Osteocyte (in vitro differentiated cells): ENCODE data around the gene SDR39U1. TPM values are rescaled to one million over a fixed set of nuclear protein-coding genes. Genes with fewer than 3 reads are reported as not detected.

Source experiments
- DNase-seq: peaks from one replicate; pipeline ENCODE4 v3.0.0; 2021; ENCODE audit warnings: mixed read lengths; ENCODE audit not compliant: unreplicated experiment; ENCODE audit errors: extremely low spot score
- H3K27ac Mint-ChIP-seq: one replicate; pipeline ENCODE4 v1.8.0; 2021; ENCODE audit warnings: mild to moderate bottlenecking, mixed read lengths; ENCODE audit not compliant: unreplicated experiment
- H3K27me3 Mint-ChIP-seq: one replicate; pipeline ENCODE4 v1.8.0; 2021; ENCODE audit warnings: mixed read lengths; ENCODE audit not compliant: unreplicated experiment
- H3K36me3 Mint-ChIP-seq: one replicate; pipeline ENCODE4 v1.8.0; 2021; ENCODE audit warnings: mixed read lengths; ENCODE audit not compliant: unreplicated experiment
- H3K4me1 Mint-ChIP-seq: one replicate; pipeline ENCODE4 v1.8.0; 2021; ENCODE audit warnings: mixed read lengths; ENCODE audit not compliant: unreplicated experiment
- H3K4me3 Mint-ChIP-seq: one replicate; pipeline ENCODE4 v1.8.0; 2021; ENCODE audit warnings: mild to moderate bottlenecking, moderate library complexity, mixed read lengths; ENCODE audit not compliant: unreplicated experiment
- H3K9me3 Mint-ChIP-seq: one replicate; pipeline ENCODE4 v1.8.0; 2021; ENCODE audit warnings: mixed read lengths; ENCODE audit not compliant: unreplicated experiment
- CTCF ChIP-seq: fragments of 200-600 bp; sonication (generic); IDR thresholded peaks from 2 replicates; pipeline ENCODE4 v1.5.0; 2021; ENCODE audit warnings: antibody characterized with exemption, mild to moderate bottlenecking, moderate library complexity
- total RNA-seq: library from RNA; stranded (reverse); gene quantifications from 2 replicates; pipeline ENCODE4 v1.2.1, GENCODE V29; 2021

SDR39U1 gene
- total RNA-seq, 1 donor from 2014 or later: 53.9 TPM

- Mint-ChIP-seq H3K9me3 (peaks cover 4% of the 10 kb centered on the region), H3K4me1 (peaks cover 16% of the 10 kb centered on the region), H3K4me3 (no peak overlapping the region), H3K27me3 (peaks cover 6% of the 10 kb centered on the region), H3K36me3 (no peaks in the 10 kb centered on the region), H3K27ac (no peak overlapping the region)
- DNase-seq: peak; percentile 49
- no peak for TF ChIP-seq CTCF
Observed at GRCh38 chr14:24422694-24423601, 19.6 kb downstream of the SDR39U1 start.

GRCh38 chr14:24422261-24422660, 20.3 kb downstream of the SDR39U1 start:
- no peak for TF ChIP-seq CTCF
- DNase-seq: no peak
- H3K9me3 Mint-ChIP-seq: peaks cover 4% of the 10 kb centered on the region
- no peak overlapping the region for H3K27ac Mint-ChIP-seq
- H3K27me3 Mint-ChIP-seq: peaks cover 6% of the 10 kb centered on the region
- H3K4me3 Mint-ChIP-seq: no peak overlapping the region
- H3K4me1 Mint-ChIP-seq: peaks cover 16% of the 10 kb centered on the region
- no peaks in the 10 kb centered on the region for H3K36me3 Mint-ChIP-seq

- Mint-ChIP-seq H3K4me1 (no peaks in the 10 kb centered on the region), H3K27ac (no peak overlapping the region), H3K9me3 (no peaks in the 10 kb centered on the region), H3K36me3 (peaks cover 17% of the 10 kb centered on the region), H3K4me3 (no peak overlapping the region), H3K27me3 (peaks cover 6% of the 10 kb centered on the region)
- DNase-seq: no peak
- no peak for TF ChIP-seq CTCF
Observed at GRCh38 chr14:24418492-24418873, 24.1 kb downstream of the SDR39U1 start.

- H3K4me1 Mint-ChIP-seq: no peaks in the 10 kb centered on the region
- peaks cover 17% of the 10 kb centered on the region for H3K36me3 Mint-ChIP-seq
- H3K27me3 Mint-ChIP-seq: peaks cover 6% of the 10 kb centered on the region
- H3K4me3 Mint-ChIP-seq: no peak overlapping the region
- H3K27ac Mint-ChIP-seq: no peak overlapping the region
- DNase-seq: no peak
- H3K9me3 Mint-ChIP-seq: no peaks in the 10 kb centered on the region
- TF ChIP-seq CTCF: no peak
Observed at GRCh38 chr14:24417832-24418491, 24.6 kb downstream of the SDR39U1 start.
